ENCODE data around the gene TRIM63. TPM values are rescaled to one million over a fixed set of nuclear protein-coding genes. Genes with fewer than 3 reads are reported as not detected.
A peak's percentile ranks its signal among the peaks of the same experiment; 100 is the strongest.

Gene TRIM63
- total and polyA plus RNA-seq, 9 of the 15 experiments (the other 6 are each of a cell fraction or from before 2014, with no cell fraction given) = 0.08 to 0.57 (median 0.36) TPM

- TF ChIP-seq ZBTB49 (CRISPR knock-in tag; IDR thresholded peaks at IDR 0.05; ENCODE audit: borderline replicate concordance) = no peak
- TF ChIP-seq NCOA1 (IDR thresholded peaks at IDR 0.05; ENCODE audit: low read depth) = no peak
- TF ChIP-seq MAFG (tag; conservative IDR thresholded peaks at IDR 0.05) = peak; percentile 42; the same call in 1 of the 2 replicates
- TF ChIP-seq, protein P1, sequence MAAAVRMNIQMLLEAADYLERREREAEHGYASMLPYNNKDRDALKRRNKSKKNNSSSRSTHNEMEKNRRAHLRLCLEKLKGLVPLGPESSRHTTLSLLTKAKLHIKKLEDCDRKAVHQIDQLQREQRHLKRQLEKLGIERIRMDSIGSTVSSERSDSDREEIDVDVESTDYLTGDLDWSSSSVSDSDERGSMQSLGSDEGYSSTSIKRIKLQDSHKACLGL (CRISPR knock-in tag; IDR thresholded peaks at IDR 0.05; ENCODE audit: borderline replicate concordance, poor library complexity, severe bottlenecking) = no peak
- TF ChIP-seq ZNF143 (CRISPR knock-in tag; IDR thresholded peaks at IDR 0.05) = no peak
- no peak for TF ChIP-seq ZNF699 (CRISPR knock-in tag; IDR thresholded peaks at IDR 0.05; ENCODE audit: insufficient replicate concordance)
These were observed 32.4 kb upstream of the TRIM63 start (continued) for GRCh38 chr1:26099780-26100179.

DNA sequence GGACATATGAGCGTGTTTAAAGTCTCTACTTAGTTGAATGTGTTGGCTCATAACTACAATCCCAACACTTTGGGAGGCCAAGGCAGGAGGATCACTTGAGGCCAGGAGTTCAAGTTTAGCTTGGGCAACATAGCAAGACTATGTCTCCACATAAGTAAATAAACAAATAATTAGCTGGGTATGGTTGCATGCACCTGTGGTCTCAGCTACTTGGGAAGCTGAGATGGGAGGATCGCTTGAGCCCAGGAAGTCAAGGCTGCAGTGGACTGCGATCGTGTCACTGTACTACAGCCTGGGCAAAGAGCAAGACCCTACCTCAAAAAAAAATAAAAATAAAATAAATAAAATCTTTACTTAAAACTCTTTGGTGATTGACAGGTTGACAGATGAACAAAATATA, 31.2 kb upstream of the TRIM63 start:
- ChIA-PET POLR2A (no interaction called here), CTCF (ENCODE audit: low intra/inter-chr PET ratio) (no interaction called here)
- no peaks in the 10 kb centered on the region for H4K20me1 ChIP-seq (replicated peaks; ENCODE audit: control insufficient read depth, insufficient read depth, low read length)
- peaks cover 3% of the 10 kb centered on the region for H3K9me1 ChIP-seq (ENCODE audit: control insufficient read depth, insufficient read depth, low read length)
- no peak overlapping the region for H3K4me3 ChIP-seq
- DNase-seq (ENCODE audit: extremely low read depth in 1 of 4, low spot score in 3 of 4) = no peak
- no peak for ATAC-seq
- H3K9me3 ChIP-seq (replicated peaks; ENCODE audit: control insufficient read depth, insufficient read depth, low read depth, low read length) = no peaks in the 10 kb centered on the region
- H3K4me2 ChIP-seq (ENCODE audit: insufficient read depth, low read length) = no peak overlapping the region
- TF ChIP-seq CAMTA2 (CRISPR knock-in tag; conservative IDR thresholded peaks at IDR 0.05) = no peak
- TF ChIP-seq TCF7L2 (IDR thresholded peaks at IDR 0.05; ENCODE audit: low read depth, low read length) = no peak
- TF ChIP-seq ZNF121 (CRISPR knock-in tag; conservative IDR thresholded peaks at IDR 0.05) = peak; percentile 75
- TF ChIP-seq, protein P2, sequence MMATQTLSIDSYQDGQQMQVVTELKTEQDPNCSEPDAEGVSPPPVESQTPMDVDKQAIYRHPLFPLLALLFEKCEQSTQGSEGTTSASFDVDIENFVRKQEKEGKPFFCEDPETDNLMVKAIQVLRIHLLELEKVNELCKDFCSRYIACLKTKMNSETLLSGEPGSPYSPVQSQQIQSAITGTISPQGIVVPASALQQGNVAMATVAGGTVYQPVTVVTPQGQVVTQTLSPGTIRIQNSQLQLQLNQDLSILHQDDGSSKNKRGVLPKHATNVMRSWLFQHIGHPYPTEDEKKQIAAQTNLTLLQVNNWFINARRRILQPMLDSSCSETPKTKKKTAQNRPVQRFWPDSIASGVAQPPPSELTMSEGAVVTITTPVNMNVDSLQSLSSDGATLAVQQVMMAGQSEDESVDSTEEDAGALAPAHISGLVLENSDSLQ (IDR thresholded peaks at IDR 0.05) = 0 out of 2 replicates have a peak, but pooled peaks have one; percentile 19
- WGBS (ENCODE audit: insufficient coverage, low coverage, missing lambda C conversion rate) = 95% methylated on average over 4 of the region's 4 CpGs
- no peak overlapping the region for H3K27ac ChIP-seq (ENCODE audit: extremely low read depth, low read depth, low read length)
- in situ Hi-C loops (cut with MboI) = no loop called here
- no peaks in the 10 kb centered on the region for H3K79me2 ChIP-seq (ENCODE audit: control insufficient read depth, insufficient read depth, low read length)
- peaks cover 15 to 30% of the 10 kb centered on the region in 2 experiments for H3K4me1 ChIP-seq (replicated peaks in 1 of 2; ENCODE audit: control insufficient read depth in 2 of 2, insufficient read depth in 2 of 2, low read length in 2 of 2)
- BruUV-seq (replicated peaks) = no TSS peak
- H3K36me3 ChIP-seq (ENCODE audit: control insufficient read depth, insufficient read depth, low read length) = no peaks in the 10 kb centered on the region
- no peak for FAIRE-seq
- no peak overlapping the region for H2AFZ ChIP-seq (ENCODE audit: low read depth, low read length)
- no peak overlapping the region for H3K9ac ChIP-seq (ENCODE audit: insufficient read depth in 1 of 2, low read depth in 2 of 2, low read length in 2 of 2)
- intact Hi-C loops (cut with micrococcal nuclease) = no loop called here
- H3K27me3 ChIP-seq (ENCODE audit: control insufficient read depth in 2 of 2, insufficient read depth in 2 of 2, low read length in 2 of 2) = no peaks in the 10 kb centered on the region
